ENCODE measurements around the gene EPB41L4B. TPM values are rescaled to one million over a fixed set of nuclear protein-coding genes. Genes with fewer than 3 reads are reported as not detected.

EPB41L4B gene
- total RNA-seq, 4 donors from 2014 or later, result 0.42 to 2.3 (median 1.5) TPM

DNA sequence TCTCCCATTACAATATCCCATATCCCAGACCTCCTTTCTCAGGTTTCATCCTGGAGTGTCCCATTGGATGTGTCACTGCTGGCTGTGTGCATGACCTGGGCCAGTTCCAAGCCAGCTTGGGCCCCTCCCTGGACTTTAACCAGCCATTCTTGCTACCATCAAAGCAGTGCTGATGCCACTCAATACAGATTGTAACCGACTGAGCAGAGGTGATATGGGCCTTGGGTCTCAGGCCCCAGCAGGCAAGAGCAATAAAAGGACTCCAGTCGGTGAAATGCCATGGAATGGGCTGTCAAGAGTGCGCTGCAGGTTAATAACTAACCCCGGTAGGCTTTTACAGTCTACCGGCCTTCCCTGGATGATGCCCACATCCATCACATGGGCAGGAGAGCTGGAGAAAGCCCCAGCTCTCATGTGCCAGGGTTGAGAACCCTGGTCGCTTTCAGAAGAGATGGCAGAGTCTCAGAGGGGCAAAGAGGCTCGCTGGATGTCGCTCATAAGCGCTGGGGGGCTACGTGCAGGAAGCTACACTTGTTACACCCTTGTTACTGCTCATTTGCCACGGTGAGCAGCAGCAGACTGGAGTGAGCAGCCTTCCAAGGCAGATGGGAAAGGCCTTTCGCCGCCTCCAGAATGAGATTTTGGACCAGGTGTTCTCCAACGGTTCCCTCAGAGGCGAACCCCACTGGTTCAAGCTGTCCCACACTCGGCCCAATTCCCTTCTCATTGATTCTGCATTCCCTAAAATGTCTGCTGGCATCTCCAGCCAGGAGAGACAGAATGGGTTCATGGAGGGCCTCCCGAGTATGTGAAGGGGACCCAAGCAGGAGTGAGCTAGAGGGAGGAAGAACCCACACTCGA, 13.2 kb downstream of the EPB41L4B start:
- no peaks in the 10 kb centered on the region for H3K9me3 ChIP-seq
- intact Hi-C loops (cut with DNase I), result no loop called here
- no peak for DNase-seq (ENCODE audit: extremely low spot score)
- H3K27ac ChIP-seq (replicated peaks in 1 of 4), result no peak overlapping the region
- WGBS, result 94% methylated on average over 18 of the region's 18 CpGs
- no peaks in the 10 kb centered on the region for H3K36me3 ChIP-seq
- no peak overlapping the region for H3K4me3 ChIP-seq
- TF ChIP-seq CTCF (IDR thresholded peaks at IDR 0.05), result no peak
- no peak for TF ChIP-seq POLR2A (IDR thresholded peaks at IDR 0.05; ENCODE audit: low read depth)
- TF ChIP-seq POLR2AphosphoS5 (IDR thresholded peaks at IDR 0.05), result no peak
- no peak for TF ChIP-seq EP300 (IDR thresholded peaks at IDR 0.05)
- peaks cover 10 to 28% (median 25%) of the 10 kb centered on the region in 4 donors for H3K4me1 ChIP-seq
- no peaks in the 10 kb centered on the region for H3K27me3 ChIP-seq

GRCh38 chr9:109305801-109306200, 15.1 kb downstream of the EPB41L4B start:
- 93% methylated on average over 8 of the region's 8 CpGs for WGBS
- H3K27ac ChIP-seq (replicated peaks in 1 of 4), result no peak overlapping the region
- TF ChIP-seq CTCF (IDR thresholded peaks at IDR 0.05) (no peak), POLR2A (IDR thresholded peaks at IDR 0.05; ENCODE audit: low read depth) (no peak), EP300 (IDR thresholded peaks at IDR 0.05) (no peak), POLR2AphosphoS5 (IDR thresholded peaks at IDR 0.05) (no peak)
- no peaks in the 10 kb centered on the region for H3K27me3 ChIP-seq
- peaks cover 8 to 15% (median 14%) of the 10 kb centered on the region in 4 donors for H3K4me1 ChIP-seq
- no peaks in the 10 kb centered on the region for H3K36me3 ChIP-seq
- intact Hi-C loops (cut with DNase I), result no loop called here
- no peak for DNase-seq (ENCODE audit: extremely low spot score)
- H3K4me3 ChIP-seq, result no peak overlapping the region
- no peaks in the 10 kb centered on the region for H3K9me3 ChIP-seq

- H3K27ac ChIP-seq (replicated peaks in 1 of 4), result no peak overlapping the region
- H3K4me1 ChIP-seq, result peaks cover 0 to 3% (median under 1%) of the 10 kb centered on the region in 4 donors
- H3K9me3 ChIP-seq, result no peaks in the 10 kb centered on the region
- WGBS, result 80% methylated on average over 3 of the region's 3 CpGs
- no peak overlapping the region for H3K4me3 ChIP-seq
- H3K36me3 ChIP-seq, result no peaks in the 10 kb centered on the region
- no peaks in the 10 kb centered on the region for H3K27me3 ChIP-seq
- intact Hi-C loops (cut with DNase I), result no loop called here
- no peak for DNase-seq (ENCODE audit: extremely low spot score)
- TF ChIP-seq CTCF (IDR thresholded peaks at IDR 0.05) (no peak), POLR2A (IDR thresholded peaks at IDR 0.05; ENCODE audit: low read depth) (no peak), EP300 (IDR thresholded peaks at IDR 0.05) (no peak), POLR2AphosphoS5 (IDR thresholded peaks at IDR 0.05) (no peak)
Measured at GRCh38 chr9:109304347-109304746, 16.5 kb downstream of the EPB41L4B start.

DNA sequence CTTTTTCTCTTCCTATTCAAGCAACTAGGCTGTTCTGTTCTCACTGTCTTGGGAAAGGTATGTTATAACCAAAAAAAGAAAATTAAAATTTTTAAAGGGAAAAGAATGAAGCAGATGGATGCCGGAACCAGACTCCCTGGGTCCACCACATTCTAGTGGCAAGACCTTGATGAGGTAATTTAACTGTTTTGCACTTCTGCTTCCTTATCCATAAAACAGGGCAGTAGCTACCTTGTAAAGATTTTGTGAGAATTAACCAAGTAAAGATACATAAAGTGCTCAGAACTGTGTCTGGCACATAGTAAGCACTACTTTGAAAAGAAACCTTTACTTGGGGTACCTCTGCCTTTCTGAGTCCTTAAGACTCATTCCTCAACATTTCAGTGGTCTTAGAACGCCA, 17.0 kb downstream of the EPB41L4B start:
- Histone ChIP-seq H3K4me1 (peaks cover 0 to 3% (median 0%) of the 10 kb centered on the region in 4 donors), H3K27ac (replicated peaks in 1 of 4) (no peak overlapping the region), H3K9me3 (no peaks in the 10 kb centered on the region), H3K36me3 (no peaks in the 10 kb centered on the region), H3K27me3 (no peaks in the 10 kb centered on the region), H3K4me3 (no peak overlapping the region)
- intact Hi-C loops (cut with DNase I), result no loop called here
- no peak for DNase-seq (ENCODE audit: extremely low spot score)
- 91% methylated on average over 2 of the region's 2 CpGs for WGBS
- TF ChIP-seq POLR2A (IDR thresholded peaks at IDR 0.05; ENCODE audit: low read depth), result no peak
- no peak for TF ChIP-seq CTCF (IDR thresholded peaks at IDR 0.05)
- no peak for TF ChIP-seq POLR2AphosphoS5 (IDR thresholded peaks at IDR 0.05)
- no peak for TF ChIP-seq EP300 (IDR thresholded peaks at IDR 0.05)

Data from esophagus muscularis mucosa (tissue), 4 donors.